WTC11 (cell line): ENCODE measurements around the gene MADCAM1.
A peak's percentile ranks its signal among the peaks of the same experiment; 100 is the strongest.

Experiments used
- TCF7 ChIP-seq: sonication (generic); formaldehyde crosslinking; IDR thresholded peaks from 2 replicates; pipeline ENCODE4 v1.8.0; 2022; ENCODE audit warnings: mild to moderate bottlenecking, low read depth, missing genetic modification reagents, moderate library complexity
- ZNF281 ChIP-seq: sonication (generic); formaldehyde crosslinking; IDR thresholded peaks from 2 replicates; pipeline ENCODE4 v1.8.0; 2023; ENCODE audit warnings: mild to moderate bottlenecking, missing genetic modification reagents
- TF ChIP-seq, protein P1 (sequence below): fragments of 200-600 bp; IDR thresholded peaks from 2 replicates; pipeline ENCODE4 v1.8.0; 2022; ENCODE audit warnings: antibody characterized with exemption

- TF ChIP-seq, protein P1, sequence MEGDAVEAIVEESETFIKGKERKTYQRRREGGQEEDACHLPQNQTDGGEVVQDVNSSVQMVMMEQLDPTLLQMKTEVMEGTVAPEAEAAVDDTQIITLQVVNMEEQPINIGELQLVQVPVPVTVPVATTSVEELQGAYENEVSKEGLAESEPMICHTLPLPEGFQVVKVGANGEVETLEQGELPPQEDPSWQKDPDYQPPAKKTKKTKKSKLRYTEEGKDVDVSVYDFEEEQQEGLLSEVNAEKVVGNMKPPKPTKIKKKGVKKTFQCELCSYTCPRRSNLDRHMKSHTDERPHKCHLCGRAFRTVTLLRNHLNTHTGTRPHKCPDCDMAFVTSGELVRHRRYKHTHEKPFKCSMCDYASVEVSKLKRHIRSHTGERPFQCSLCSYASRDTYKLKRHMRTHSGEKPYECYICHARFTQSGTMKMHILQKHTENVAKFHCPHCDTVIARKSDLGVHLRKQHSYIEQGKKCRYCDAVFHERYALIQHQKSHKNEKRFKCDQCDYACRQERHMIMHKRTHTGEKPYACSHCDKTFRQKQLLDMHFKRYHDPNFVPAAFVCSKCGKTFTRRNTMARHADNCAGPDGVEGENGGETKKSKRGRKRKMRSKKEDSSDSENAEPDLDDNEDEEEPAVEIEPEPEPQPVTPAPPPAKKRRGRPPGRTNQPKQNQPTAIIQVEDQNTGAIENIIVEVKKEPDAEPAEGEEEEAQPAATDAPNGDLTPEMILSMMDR = peak; percentile 99
- TF ChIP-seq ZNF281 (CRISPR knock-in tag) = no peak
- TF ChIP-seq TCF7 (CRISPR knock-in tag) = no peak
These were observed 14.4 kb downstream of the MADCAM1 start for GRCh38 chr19:510606-511100.
